22Rv1 (cell line): Measurements from ENCODE around the gene PES1.

Experiments used
- ZFX ChIP-seq: fragments of 450-650 bp; IDR thresholded peaks from 2 replicates; pipeline ENCODE4 v1.6.1; 2017; ENCODE audit warnings: antibody characterized with exemption, borderline replicate concordance
- TF ChIP-seq, protein P1 (sequence below): fragments of 450-650 bp; IDR thresholded peaks from 2 replicates; pipeline ENCODE4 v1.5.1; 2017; ENCODE audit warnings: mild to moderate bottlenecking

GRCh38 chr22:30552719-30553118 is 39.0 kb downstream of the PES1 start:
- no peak for TF ChIP-seq ZFX
- TF ChIP-seq, protein P1, sequence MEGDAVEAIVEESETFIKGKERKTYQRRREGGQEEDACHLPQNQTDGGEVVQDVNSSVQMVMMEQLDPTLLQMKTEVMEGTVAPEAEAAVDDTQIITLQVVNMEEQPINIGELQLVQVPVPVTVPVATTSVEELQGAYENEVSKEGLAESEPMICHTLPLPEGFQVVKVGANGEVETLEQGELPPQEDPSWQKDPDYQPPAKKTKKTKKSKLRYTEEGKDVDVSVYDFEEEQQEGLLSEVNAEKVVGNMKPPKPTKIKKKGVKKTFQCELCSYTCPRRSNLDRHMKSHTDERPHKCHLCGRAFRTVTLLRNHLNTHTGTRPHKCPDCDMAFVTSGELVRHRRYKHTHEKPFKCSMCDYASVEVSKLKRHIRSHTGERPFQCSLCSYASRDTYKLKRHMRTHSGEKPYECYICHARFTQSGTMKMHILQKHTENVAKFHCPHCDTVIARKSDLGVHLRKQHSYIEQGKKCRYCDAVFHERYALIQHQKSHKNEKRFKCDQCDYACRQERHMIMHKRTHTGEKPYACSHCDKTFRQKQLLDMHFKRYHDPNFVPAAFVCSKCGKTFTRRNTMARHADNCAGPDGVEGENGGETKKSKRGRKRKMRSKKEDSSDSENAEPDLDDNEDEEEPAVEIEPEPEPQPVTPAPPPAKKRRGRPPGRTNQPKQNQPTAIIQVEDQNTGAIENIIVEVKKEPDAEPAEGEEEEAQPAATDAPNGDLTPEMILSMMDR, result no peak
